Fibroblast of the aortic adventitia (primary cell): ENCODE data around the gene PRDM12. TPM values are rescaled to one million over a fixed set of nuclear protein-coding genes. Genes with fewer than 3 reads are reported as not detected.
A peak's percentile ranks its signal among the peaks of the same experiment; 100 is the strongest.
"Not testable (repeated sequence)": the region's sequence is repeated elsewhere in the genome, so short reads cannot be mapped to it uniquely, and the experiment has no call there.

Experiments
- DNase-seq: peaks from one replicate; pipeline ENCODE4 v3.0.0-alpha.2; 2010; ENCODE audit warnings: low read depth
- H3K4me3 ChIP-seq: 2 replicates; pipeline ENCODE4 v1.5.1; 2011; ENCODE audit warnings: low read depth, mild to moderate bottlenecking, control low read depth, low read length, moderate library complexity
- CTCF ChIP-seq: IDR thresholded peaks from 2 replicates; pipeline ENCODE4 v1.5.1; 2011; ENCODE audit warnings: mild to moderate bottlenecking, low read length, control low read depth, inconsistent platforms; ENCODE audit not compliant: insufficient read depth
- total RNA-seq: library from RNA; depleted of rRNA; stranded (reverse); fragments of >200 nt; gene quantifications from 2 replicates; pipeline ENCODE4 v1.2.3, GENCODE V29; 2012; ENCODE audit warnings: low replicate concordance

Gene PRDM12
- total RNA-seq, 1 donor: not detected

DNA sequence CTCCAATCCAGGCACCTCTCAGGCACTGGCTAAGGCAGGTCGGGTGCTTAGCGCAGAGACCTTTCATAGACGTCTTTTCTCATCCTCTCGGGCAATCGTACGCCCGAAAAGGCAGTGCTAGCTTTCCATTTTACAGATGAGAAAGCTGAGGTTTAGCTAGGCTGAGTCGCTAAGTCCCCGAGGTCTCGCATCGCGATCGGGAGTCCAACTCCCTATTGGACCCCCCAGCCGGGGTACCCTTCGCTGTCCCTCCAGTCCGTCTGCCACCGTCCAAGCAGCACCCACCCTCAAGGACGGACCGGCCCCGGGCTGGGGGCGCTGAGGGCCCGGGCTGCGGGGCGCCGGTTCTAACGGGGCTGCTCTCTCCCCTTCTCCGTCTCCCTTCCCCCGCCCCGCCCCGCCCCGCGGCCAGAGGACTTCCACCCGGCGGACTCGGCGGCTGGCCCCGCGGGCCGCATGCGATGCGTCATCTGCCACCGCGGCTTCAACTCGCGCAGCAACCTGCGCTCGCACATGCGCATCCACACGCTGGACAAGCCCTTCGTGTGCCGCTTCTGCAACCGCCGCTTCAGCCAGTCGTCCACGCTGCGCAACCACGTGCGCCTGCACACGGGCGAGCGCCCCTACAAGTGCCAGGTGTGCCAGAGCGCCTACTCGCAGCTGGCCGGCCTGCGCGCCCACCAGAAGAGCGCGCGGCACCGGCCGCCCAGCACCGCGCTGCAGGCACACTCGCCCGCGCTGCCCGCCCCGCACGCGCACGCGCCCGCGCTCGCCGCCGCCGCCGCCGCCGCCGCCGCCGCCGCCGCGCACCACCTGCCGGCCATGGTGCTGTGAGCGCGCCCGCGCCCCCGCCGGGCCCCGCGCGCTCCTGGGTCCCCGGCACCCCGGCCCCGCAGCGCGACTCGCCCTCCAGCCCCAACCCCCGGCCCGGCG is 16.7 kb downstream of the PRDM12 start:
- DNase-seq: peak; percentile 71
- TF ChIP-seq CTCF: no peak
- H3K4me3 ChIP-seq: peak overlapping the region; percentile 64

DNA sequence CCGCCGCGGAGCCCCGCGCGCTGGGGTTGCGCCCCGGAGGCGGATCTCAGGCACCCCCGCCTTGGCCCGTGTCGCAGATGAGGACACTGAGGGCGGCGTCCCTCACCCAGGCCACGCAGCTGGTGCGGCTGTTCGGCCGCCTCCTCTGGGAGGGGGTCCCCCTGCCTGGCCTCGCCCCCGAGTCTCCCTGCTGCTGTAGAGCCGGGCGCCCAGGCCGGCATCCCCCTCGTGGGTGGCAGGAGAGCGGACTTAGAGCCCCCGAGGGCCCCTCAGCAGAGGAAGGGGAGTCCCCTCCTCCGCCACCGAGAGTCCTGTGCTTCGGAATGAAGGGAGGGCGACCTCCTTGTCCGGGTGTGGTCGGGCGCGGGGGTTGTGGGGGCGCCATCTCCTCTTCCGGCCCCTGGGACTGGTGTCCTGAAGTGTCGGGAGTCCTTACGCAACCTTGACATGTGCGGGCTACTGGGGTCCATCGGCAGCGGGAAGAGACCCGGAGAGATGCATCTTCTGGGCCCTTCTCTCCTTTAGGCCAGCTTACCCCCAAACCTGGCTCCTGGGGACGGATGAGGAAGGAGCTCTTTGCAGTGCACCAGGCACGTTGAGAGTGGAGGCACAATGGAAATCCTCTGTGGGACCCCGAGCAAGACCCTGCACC is 17.5 kb downstream of the PRDM12 start:
- peak overlapping the region; percentile 54 for H3K4me3 ChIP-seq
- DNase-seq: no peak
- no peak for TF ChIP-seq CTCF

DNA sequence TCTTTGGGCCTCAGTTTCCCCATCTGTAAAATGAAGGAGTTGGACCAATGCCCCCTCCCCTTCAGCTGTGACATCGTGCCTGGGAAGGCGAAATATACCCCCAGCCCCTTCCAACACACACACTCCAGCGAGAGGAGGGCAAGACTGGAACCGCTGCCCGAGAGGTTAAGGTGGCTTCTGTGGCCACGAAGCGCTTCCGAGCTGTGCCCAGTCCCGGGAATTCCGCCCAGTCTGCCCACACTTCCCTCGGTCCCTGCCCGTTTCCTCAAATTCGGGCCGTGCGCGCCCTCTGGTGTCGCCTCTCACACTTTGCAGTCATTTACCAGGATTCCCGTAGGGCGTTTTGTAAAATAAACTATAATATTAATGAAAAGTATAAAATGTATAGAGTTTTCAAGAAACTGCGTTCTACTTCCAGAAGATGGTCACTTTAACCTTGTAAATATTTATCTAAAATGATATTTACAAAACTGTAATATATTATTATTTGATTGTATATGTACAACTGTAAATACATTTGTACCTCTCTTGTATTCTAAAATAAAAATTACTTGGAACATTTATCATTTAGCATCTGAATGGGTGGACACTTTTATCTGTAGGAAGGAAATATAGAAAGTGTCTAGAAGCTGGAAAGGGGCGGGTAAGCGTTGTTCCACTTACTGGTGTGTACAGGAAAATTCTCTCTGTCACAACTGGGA is 18.2 kb downstream of the PRDM12 start:
- DNase-seq: peak; percentile 74
- peak overlapping the region; percentile 29 for H3K4me3 ChIP-seq
- TF ChIP-seq CTCF: peak; percentile 78

GRCh38 chr9:130685104-130685503 is 20.7 kb downstream of the PRDM12 start:
- DNase-seq: no peak
- no peak overlapping the region for H3K4me3 ChIP-seq
- no peak for TF ChIP-seq CTCF

DNA sequence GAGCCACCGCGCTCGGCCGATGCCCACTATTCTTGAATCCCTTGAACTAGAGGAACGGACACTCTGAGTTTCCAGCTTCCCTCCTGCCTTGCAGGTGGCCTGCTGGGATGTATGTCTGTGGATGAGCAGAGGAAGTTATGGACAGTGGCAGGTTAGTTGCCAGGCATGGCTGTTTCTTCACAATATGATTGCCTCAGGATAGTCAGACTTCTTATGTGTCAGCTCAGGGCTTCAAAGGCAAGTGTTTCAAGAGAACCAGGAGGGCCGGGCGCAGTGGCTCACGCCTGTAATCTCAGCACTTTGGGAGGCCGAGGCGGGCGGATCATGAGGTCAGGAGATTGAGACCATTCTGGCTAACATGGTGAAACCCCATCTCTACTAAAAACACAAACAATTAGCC is 21.6 kb downstream of the PRDM12 start:
- H3K4me3 ChIP-seq, DNase-seq: not testable (repeated sequence)

- TF ChIP-seq CTCF: no peak
- DNase-seq: no peak
- no peak overlapping the region for H3K4me3 ChIP-seq
These were observed 23.2 kb downstream of the PRDM12 start for GRCh38 chr9:130687615-130688014.

- H3K4me3 ChIP-seq: no peak overlapping the region
- no peak for TF ChIP-seq CTCF
- no peak for DNase-seq
These were observed 23.7 kb downstream of the PRDM12 start for GRCh38 chr9:130688072-130688471.
